GM19455 (cell line): ENCODE measurements around the gene CRADD.

Experiments used
- ATAC-seq: cut with Tn5 transposase; IDR thresholded peaks from one replicate; pipeline ENCODE4 v1.9.1; 2021; ENCODE audit not compliant: unreplicated experiment

Gene CRADD

DNA sequence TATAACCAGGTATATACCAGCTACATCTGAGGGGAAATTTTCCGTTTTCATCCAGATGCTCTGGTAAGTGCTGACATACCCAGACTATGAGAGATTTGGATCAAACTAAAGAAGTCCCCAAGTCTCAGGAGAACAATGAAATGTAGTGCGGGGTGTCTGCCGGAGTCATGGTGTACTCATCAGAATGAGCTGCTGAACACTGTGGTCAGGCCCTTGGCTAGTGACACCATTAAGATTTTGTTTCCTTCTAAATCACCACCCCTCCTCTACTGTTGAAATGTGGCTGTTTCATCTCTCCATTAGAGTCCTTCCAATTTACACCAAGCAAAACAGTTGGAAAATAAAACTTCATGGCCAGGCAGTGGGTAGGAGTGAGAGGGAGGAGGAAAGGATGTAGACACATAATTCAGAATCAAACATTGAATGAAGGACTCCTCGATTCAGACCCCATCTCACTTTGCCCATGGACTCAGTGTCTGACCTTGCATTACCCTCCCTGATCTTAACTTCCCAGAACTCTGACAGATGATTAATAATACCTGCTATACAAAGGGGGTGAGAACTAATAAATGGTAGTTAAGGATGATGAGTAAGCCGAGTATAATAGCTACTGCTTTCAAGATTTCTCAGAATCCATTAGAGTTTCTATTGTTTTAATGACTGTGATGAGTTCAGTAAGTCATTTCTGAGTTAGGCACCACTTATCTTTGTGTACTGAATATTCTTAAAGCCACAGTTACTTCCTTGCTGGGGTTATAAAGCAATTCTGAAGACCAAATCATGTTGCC, 127.4 kb downstream of the CRADD start:
- no peak for ATAC-seq

DNA sequence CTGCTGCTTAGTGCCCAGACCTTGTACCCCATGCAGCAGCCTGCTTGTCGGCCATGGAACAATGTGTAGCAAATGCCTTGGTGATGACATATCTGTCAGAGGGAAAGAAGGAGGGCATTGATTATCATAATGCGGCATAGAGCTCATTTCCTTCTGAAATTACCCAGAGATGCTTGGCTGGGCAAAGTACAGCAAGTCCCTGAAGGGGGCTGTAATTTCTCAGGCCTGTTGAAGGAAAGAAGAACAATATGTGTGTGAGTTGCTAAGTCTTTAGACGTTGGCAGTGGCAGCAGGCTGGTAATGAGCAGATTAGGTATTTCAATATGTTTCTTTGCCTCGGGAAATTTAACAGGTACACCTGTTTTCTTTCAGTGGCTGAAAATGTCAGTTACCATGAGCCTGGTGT, 128.6 kb downstream of the CRADD start:
- no peak for ATAC-seq

DNA sequence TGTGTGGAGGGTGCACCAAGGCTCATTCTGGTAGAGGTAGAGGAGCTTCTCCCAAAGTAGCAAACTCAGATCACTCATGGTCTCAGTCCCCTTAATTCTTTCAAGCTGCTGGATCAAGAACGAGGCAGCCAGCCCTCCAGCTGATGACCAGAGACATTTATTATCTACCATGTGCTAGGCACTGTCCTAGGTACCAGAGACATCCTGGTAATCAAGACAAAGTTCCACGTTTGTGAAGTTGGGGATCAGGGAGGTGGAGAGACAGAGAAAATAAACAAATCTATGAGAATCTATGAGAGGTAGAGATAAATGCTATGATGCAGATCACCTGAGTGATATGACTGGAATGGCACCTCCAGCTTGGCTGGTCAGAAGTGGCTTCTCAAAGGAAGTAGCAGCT, 130.2 kb downstream of the CRADD start:
- ATAC-seq: no peak

DNA sequence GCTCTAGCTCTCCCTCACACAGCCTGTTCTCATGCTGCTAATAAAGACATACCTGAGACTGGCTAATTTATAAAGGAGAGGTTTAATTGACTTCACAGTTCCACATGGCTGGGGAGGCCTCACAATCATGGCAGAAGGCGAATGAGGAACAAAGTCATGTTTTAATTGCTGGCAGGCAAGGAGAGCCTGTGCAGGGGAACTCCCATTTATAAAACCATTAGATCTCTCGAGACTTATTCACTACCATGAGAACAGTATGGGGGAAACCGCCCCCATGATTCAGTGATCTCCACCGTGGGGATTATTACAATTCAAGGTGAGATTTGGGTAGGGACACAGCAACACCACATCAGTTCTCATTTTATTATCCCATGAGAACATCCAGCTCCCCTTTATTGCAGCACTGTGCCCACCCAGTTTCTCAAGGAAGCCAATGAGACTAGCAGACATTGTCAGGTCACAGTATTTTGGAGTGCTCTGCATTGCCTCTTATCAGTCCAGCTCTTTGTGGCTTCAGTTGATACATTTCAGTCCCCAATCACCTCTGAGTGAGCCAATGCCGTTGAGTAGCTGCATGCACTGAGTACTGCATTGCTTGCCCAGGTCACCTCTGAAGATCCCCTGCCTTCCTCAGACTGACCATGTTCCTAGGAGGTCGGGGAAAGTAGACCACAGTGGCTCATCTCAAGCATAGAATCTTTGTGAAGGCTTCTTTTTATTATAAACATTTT, 131.2 kb downstream of the CRADD start:
- ATAC-seq: no peak

DNA sequence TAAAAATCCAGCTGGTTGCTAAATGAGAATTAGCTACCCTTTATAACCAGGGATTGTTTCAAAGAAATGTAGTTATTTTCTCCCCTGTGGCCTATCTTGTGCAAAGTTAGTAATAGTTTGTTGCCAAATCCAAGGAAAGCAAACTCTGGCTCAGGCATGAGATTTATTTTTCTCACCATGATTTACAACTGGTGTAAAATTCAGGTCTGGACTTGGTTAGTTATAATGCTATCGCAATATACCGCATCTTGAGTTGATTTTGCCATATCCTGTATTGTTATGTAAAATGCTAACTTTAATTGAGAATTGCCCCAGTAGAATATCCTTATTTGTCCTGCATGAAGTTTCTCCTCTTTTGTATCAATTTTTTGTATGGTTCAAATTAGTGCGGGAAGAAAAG, 135.5 kb downstream of the CRADD start:
- ATAC-seq: no peak

DNA sequence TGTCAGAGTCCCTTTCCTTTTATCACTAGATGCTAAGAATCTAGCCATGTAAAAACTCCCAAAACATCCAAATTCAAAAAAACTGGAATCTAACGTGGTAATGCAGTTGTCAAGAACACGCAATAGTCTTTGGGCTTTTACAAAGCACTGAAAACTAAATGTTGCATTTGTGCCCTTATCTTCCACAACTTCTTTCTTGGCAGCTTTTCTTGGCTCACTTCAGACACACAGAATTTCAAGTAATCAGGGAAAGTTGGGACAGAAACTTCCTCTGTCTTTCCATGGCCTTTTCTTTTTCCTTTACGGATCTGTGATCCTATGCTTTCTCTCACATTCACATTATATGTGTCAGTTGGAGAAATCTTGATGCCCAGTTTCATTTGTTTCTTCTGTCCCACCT, 136.0 kb downstream of the CRADD start:
- no peak for ATAC-seq

DNA sequence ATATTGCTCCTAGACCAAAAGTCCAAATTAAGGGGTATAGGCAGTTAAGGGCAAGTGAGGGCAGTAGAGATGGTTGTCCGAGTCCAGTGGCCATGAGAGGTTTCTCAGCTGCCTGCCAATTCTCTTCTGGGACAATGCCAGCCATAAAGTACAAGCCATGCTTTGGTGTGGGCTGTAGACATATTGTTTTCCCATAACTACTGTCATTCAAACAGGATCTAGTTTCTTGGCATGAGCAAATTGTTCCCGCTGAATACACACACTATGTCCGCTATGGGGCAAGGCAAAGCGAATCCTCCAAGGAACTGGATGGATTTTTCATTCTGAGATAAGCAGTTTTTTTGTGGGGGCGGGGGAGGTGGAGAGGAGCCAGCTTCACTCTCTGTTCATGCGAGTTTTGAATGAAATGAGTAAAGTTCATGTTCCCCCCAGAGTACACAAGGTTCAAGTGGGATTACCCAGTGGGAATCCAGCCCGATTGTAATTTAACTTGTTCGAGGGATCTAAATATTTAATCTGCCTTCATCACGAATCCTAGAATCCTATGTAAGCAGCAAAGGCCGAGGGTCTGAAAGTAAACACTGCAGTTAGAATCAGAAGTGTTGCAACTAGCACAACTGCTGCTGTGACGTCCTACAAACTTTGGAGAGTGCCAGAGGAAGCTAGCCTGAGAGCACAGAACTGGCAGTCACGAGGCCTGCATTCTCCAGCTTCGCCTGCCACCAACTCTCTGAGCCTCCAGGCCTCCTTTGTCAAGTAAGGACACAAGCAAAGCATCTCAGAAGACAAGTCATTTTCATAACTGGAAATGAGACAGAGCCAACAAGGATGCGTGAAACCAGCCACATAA, 137.0 kb downstream of the CRADD start:
- ATAC-seq: no peak

DNA sequence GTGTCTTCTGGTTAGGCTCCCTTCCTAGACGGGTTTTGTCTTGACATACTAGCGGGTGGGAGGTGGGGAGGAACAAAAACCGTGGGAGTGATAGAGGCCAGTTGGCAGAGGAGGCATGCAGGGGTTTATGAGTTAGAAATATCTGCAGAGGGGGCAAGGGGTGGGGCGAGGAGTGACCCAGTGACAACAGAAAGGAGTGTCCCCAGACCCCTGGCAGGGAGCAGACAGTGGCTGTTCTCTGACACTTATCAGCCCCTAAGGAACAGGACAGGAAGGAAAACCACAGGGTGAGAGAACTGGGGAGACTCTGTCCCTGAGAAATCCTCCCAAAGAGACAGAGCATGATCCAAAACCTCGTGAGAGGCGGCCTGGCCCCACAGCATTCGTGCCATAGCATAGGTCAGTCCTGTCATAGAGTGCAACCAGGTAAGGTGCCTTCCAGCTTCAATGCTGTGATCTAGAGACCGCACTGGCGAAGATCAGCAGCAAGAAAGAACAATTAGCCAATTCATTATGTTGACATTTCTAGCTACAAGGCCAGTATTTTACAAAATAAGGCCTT, 141.4 kb downstream of the CRADD start:
- no peak for ATAC-seq

DNA sequence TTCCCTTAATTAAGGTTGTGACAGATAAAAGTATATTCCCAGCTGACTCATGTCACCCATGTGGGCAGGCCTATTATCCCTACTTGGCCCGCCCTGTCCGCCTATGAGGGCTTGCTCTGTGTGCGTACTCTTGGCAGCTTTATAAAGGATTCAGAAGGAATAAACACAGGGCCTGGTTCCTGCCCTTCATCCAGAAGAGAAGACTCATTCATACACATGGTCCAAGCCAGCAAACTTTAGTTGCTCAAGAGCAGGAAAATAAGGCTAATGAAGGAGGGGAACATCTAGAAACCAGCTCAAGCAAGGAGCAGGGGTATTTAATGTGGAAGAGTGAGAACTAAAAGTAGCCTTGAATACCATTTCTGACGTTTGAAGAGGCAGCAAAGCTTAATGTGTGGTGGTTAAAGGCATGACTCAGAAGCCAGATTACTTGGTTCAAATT, 141.9 kb downstream of the CRADD start:
- ATAC-seq: no peak

DNA sequence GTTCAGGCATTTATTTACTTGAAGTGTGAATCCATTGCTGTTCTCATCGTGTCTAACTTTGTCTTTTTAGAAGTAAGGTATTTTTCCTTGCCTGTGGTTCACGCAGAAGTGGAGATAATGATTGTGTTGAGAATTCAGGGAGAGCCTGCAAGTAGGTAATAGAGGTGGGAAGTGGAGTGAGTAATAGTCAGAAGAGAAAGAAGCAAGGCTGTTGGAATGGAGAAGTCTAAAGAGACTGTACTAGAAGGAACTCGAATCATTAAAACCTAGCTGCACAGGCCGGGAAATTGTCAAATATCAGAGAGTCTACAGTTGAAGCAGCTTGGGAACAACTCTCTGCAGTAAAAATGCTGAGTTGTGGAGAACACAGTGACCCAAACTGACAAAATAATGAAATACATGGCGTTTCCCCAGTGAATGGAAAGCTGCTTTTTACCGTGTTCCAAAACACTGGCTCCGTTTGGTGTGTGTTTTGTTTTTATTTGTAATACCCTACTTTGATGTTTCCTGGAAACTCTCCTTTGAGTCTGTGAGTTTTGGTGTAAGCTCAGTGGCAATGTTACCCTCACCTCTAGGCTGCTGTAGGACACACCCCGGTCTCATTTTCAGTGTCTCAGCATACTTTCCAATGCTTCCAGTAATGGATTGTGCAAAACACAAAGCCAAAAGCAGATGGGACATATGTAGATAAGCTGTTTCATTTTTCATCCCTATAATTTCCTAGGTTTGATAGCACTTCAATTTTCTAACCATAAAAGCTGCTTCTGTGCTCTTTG, 146.6 kb downstream of the CRADD start:
- ATAC-seq: no peak

DNA sequence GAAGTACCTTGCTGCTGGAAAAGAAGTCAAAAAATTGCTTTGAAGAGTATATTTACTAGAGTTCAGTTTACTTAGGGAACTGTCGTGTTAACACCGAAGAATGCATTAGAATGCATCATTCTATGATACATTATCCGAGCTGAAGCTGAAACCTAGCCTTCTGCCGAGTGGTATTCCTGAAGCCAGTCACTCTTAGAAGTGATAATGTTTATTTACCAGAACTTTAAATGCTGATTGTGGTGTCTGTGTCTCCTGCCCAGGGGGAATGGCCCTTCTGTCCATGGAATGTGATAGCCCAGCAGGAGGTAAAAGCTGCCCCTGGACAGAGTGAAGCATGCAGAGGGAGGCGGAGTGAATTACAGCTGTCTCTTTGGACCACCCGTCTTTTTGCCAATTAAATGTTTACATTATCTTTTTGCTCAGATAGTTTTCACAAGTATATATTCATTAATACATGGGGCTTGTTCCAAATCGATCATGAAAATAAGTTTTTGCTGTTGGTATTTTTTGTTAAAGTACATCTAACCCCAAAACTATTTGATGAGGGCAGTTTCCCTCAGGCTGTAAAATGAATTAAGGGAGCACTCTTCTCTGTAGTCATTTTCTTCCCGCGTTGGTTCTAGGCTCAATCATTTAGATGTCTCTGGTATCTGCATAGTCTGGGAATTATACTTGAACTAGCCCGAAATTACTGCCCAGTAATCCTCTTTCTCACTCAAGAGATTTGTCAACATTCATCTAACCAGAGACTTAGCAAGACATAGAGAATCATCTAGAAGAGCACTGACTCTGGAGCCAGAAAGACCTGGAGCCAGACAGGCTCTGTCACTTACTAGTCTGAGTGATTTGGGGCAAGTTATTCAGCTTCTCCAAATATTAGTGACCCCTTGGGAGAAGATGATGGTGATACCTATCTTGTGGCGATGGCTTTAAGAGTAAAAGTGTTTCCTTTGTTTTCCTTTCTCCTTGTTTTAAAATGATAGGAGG, 147.6 kb downstream of the CRADD start:
- ATAC-seq: no peak

DNA sequence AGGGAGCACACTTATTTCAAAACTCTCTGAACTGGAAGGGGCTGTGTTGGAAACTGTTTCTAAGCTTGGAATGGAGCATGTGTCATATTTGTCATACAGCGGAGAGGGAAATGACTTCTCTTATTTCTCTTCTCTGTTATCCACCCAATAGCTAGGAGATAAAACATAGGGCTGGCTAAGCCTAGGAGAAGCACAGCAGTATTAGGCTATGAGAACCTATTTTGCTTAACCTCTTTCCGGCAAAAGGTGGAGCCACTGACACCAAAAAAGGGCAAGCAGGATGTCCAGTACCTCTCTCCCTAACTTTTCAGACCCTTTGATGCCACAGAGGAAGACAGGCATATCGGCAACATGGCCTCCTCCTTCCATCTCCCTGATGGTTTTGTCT, 148.3 kb downstream of the CRADD start:
- ATAC-seq: no peak

DNA sequence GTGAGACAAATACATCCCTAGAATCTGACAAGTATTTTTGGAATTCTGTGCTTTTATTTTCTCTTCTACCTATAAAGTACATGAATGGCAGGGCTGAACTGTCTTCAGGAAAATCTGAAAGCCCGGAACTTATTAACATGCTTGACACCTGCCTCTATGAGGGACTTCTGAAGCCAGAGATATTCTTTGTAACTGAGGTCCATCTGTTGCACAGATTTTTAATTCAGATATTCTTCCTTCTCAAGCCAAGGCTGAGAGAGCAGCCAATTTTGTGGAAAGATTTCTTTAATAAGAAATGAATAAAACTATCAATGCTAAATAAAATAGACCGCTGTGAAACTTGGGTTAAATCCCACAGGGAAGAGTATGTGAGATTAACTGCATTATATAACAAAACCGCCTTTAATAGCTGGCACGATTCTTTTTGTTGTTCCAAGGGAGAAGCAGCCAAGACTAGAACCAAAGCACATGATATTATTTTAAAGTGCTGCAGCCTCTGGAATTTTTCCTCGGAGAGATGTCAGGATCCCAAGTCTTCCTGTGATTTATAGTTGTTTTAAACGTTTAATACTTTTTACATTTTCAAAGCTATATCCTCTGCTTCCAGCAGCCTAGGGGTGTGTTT, 148.9 kb downstream of the CRADD start:
- ATAC-seq: no peak

DNA sequence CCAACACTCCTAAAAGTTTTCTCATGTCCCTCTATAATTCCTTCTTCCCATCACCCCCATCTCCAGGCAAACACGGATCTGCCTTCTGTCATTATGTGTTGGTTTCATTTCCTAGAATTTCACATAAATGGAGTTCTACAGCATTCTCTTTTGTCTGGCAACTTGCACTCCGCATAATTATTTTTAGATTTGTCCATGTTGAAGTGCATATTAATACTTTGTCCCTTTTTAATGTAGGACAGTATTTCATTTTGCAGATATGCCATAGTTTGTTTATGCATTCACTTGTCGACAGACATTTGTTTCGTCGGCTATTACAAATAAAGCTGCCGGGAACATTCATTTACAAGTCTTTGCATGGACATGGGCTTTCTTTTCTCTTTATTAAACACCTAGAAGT, 150.0 kb downstream of the CRADD start:
- no peak for ATAC-seq

DNA sequence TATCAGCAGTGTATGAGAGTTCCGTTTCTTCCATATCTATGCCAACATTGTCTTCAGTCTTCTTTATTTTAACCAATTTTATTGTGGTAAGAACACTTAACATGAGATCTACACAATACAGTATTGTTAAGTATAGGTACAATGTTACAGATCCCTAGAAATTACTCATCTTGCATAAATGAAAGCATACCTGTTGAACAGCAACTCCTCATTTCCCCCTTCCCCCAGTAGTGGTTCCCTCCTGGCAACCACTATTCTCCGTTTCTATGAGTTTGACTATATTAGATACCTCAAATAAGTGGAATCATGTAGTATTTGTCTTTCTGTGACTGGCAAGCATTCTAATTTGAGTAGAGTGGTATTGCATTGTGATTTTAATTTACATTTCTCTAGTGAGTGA, 150.5 kb downstream of the CRADD start:
- no peak for ATAC-seq

DNA sequence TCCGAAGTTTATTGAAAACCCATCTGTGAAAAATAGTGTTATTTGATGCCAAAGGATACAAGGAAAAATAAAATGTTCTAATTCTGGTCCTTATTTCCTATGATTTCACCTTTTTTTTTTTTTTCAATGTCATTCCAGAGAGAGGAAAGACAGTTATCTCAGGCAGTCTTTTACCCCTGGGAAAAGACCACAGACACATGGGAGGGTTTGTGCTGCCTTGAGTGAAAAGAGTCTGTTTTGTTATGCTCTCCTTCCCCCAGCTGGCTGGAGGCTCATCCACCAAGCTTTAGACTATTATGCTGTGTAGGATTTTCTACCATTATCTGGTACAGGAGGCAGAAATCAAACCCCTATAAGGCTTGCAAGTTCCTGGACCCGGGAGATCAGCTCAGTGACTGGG, 151.8 kb downstream of the CRADD start:
- ATAC-seq: no peak

DNA sequence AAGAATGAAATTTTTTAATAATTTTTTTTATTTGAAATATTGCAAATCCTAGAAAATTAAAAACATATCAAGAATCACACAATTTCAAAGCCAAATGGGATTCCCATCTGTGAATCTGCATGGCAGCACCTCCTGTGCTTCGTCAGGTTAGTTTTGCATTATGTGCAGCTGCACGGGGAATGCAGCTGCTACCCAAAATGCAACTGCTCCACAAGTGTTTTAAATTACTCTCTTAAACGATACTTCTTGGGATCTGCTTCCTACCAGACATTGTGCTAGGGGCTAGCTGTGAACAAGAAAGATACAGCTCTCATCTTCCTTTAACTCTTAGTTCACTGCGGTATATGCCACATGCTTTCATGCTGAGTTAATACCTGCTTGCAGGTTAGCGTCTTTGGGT, 154.2 kb downstream of the CRADD start:
- no peak for ATAC-seq

DNA sequence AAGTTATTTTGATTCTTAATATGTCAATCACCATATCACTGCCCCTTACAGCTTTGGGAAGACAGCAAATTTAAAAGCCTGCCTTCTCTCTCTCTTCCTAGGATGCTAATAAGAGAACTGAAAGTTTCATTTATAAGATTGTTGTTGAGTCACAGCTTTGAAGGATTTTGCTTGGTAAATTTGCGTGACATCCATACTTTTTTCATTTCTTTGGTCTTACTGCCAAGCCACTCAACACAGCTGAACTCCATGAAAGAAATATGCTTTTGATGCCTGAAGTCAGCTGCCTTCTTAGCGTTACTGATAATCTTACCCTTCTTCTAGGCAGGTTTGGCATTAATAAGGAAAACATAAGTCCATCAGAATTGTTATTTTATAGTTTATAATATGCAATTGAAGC, 155.0 kb downstream of the CRADD start:
- ATAC-seq: no peak

DNA sequence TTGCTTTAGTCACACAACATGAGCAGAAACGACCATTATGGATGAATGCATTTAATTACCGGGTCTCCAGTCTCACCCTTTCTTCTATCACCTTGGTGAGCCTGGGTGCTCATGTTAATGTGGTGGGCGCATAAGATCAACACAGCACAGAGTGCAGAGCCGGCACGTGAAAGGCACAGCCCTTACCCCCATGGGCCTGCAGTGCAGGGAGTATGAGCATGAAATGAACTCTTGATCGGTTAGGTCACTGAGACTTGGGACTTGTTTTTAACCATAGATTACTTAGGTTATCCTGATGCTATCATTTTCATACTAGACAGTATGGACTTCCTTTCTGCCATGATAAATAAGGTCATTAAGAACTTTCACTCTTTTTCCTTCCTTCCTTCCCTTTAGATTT, 156.8 kb downstream of the CRADD start:
- ATAC-seq: no peak
